Activated T-cell treated with anti-CD3 and anti-CD28 coated beads, Interleukin-2, amount 50 U/mL, for 72 hours (primary cell): ENCODE measurements around the gene RGMA. TPM values are rescaled to one million over a fixed set of nuclear protein-coding genes. Genes with fewer than 3 reads are reported as not detected.

Experiments
- ATAC-seq, 2 donors: fragments of 150-1000 bp; cut with Tn5 transposase; replicated peaks in 1 of 2; 2 replicates each; pipeline ENCODE4 v1.10.0; 2021; ENCODE audit warnings: moderate library complexity in 2 of 2, mild to moderate bottlenecking in 1 of 2
- DNase-seq, 2 donors: peaks; one replicate each; pipeline ENCODE4 v3.0.0; 2021 to 2022; ENCODE audit warnings: mixed read lengths in 1 of 2
- H3K27ac Mint-ChIP-seq: one replicate; pipeline ENCODE4 v1.8.0; 2022; ENCODE audit warnings: mild to moderate bottlenecking, moderate library complexity, mixed read lengths
- H3K27me3 Mint-ChIP-seq: one replicate; pipeline ENCODE4 v1.8.0; 2022; ENCODE audit warnings: low read depth, mixed read lengths
- H3K36me3 Mint-ChIP-seq, 2 donors: one replicate each; pipeline ENCODE4 v1.8.0; 2022; ENCODE audit warnings: mixed read lengths in 2 of 2, mild to moderate bottlenecking in 1 of 2; ENCODE audit not compliant: insufficient read depth in 2 of 2
- H3K4me1 Mint-ChIP-seq: one replicate; pipeline ENCODE4 v1.8.0; 2022; ENCODE audit warnings: low read depth, mixed read lengths
- H3K4me3 Mint-ChIP-seq, 2 donors: one replicate each; pipeline ENCODE4 v1.8.0; 2022; ENCODE audit warnings: mild to moderate bottlenecking in 2 of 2, mixed read lengths in 2 of 2, moderate library complexity in 2 of 2
- H3K9me3 Mint-ChIP-seq, 2 donors: one replicate each; pipeline ENCODE4 v1.8.0; 2022; ENCODE audit warnings: mixed read lengths in 2 of 2
- total RNA-seq, 2 donors: library from RNA; stranded (reverse); gene quantifications; one replicate each; pipeline ENCODE4 v1.2.3, GENCODE V29; 2022

RGMA gene, protein sequence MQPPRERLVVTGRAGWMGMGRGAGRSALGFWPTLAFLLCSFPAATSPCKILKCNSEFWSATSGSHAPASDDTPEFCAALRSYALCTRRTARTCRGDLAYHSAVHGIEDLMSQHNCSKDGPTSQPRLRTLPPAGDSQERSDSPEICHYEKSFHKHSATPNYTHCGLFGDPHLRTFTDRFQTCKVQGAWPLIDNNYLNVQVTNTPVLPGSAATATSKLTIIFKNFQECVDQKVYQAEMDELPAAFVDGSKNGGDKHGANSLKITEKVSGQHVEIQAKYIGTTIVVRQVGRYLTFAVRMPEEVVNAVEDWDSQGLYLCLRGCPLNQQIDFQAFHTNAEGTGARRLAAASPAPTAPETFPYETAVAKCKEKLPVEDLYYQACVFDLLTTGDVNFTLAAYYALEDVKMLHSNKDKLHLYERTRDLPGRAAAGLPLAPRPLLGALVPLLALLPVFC
- total RNA-seq: 1 to 10 TPM in 1 of 2 donors, under 1 TPM in 1; 0.53 to 1.7 TPM

DNA sequence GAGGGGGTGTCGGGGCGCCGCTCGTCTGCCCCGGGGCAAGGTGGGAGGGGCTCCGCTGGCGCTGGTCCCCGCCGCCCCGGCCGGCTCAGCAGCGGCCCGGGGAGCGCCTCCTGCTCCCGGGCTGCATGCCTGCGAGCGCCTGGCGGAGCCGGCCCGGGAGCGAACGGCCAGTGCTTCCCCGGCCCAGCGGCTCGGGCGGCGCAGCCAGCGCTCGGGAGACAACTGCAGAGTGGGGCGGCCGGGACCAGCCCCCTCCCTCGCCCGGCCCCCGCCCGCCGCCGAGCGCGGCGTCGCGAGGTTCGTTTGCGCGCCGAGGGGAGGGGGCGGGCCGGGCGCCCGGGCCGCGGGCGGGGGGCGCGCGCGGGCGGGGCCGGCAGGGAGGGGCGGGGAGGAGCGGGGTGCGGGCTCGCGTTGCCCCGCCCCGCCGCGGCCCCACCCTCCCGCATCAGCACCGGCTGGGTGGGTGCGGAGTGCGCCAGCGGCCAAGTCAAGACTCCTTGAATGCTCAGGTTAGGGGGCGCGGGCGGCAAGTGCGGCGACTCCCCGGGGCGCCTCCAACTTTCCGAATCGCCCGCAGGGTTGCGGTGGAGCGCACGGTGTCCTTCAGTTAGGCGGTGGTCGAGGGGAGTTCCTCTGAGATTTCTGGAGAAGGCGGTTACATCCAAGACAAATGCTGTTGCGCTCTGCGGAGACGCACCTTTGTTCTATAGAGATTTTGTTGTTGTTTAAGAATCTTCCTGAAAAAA lies at the start of gene RGMA:
Gene RGMA (minus strand): TSS at position 231 of the 746 bp plus-strand sequence. CDS start 279 bp downstream, outside the sequence.
- no peaks in the 10 kb centered on the region for H3K9me3 Mint-ChIP-seq

GRCh38 chr15:93136606-93137005 lies 47.6 kb upstream of the RGMA start:
- Mint-ChIP-seq H3K27me3 (no peaks in the 10 kb centered on the region), H3K36me3 (no peaks in the 10 kb centered on the region), H3K4me1 (peaks cover 4% of the 10 kb centered on the region), H3K27ac (no peak overlapping the region), H3K9me3 (no peaks in the 10 kb centered on the region), H3K4me3 (no peak overlapping the region)
- DNase-seq (no peak), ATAC-seq (no peak)

More for the DNA sequence above, at the start of gene RGMA:
- ATAC-seq (peak; percentile 32 to 52), DNase-seq (peak; percentile 4 to 27)
- Mint-ChIP-seq H3K27ac (no peak within 1 kb of the TSS), H3K27me3 (peaks cover 56% of the 10 kb centered on the region), H3K4me3 (peak within 1 kb of the TSS; percentile 88 to 98), H3K4me1 (peaks cover 7% of the 10 kb centered on the region), H3K36me3 (peaks cover 0 to 2% of the 10 kb centered on the region in 2 donors)

DNA sequence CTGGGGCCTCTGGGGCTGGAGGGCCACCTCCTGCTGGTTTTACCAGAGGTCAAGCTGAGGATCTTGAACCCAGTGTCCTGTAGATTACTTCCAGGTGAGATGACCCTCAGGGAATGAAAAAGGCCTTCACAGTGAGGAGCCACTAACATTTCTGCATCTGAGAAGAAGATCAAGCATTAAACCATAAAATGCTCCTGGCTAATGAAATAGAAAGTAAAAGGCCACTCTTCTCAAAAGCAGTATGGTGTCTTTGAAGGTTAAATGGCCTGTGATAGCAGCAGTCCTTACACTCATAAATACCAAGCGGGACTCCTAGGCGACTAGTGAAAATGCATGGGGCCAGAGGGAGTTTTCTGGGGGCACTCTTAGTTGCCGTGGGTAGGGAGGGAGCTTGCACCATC lies 47.0 kb upstream of the RGMA start:
- H3K9me3 Mint-ChIP-seq: no peaks in the 10 kb centered on the region
- no peaks in the 10 kb centered on the region for H3K36me3 Mint-ChIP-seq
- no peak overlapping the region for H3K27ac Mint-ChIP-seq
- H3K27me3 Mint-ChIP-seq: no peaks in the 10 kb centered on the region
- no peak for DNase-seq
- H3K4me3 Mint-ChIP-seq: no peak overlapping the region
- ATAC-seq: no peak
- no peaks in the 10 kb centered on the region for H3K4me1 Mint-ChIP-seq

GRCh38 chr15:93135459-93135858 lies 46.4 kb upstream of the RGMA start:
- no peak overlapping the region for H3K27ac Mint-ChIP-seq
- H3K4me3 Mint-ChIP-seq: no peak overlapping the region
- H3K27me3 Mint-ChIP-seq: no peaks in the 10 kb centered on the region
- no peaks in the 10 kb centered on the region for H3K36me3 Mint-ChIP-seq
- H3K9me3 Mint-ChIP-seq: no peaks in the 10 kb centered on the region
- H3K4me1 Mint-ChIP-seq: no peaks in the 10 kb centered on the region
- ATAC-seq (no peak), DNase-seq (no peak)

GRCh38 chr15:93131485-93132095 lies 42.6 kb upstream of the RGMA start:
- DNase-seq: no peak
- no peak for ATAC-seq
- no peaks in the 10 kb centered on the region for H3K4me1 Mint-ChIP-seq
- no peaks in the 10 kb centered on the region for H3K36me3 Mint-ChIP-seq
- no peak overlapping the region for H3K4me3 Mint-ChIP-seq
- no peak overlapping the region for H3K27ac Mint-ChIP-seq
- no peaks in the 10 kb centered on the region for H3K27me3 Mint-ChIP-seq
- no peaks in the 10 kb centered on the region for H3K9me3 Mint-ChIP-seq

GRCh38 chr15:93129702-93130488 lies 40.9 kb upstream of the RGMA start:
- H3K36me3 Mint-ChIP-seq: no peaks in the 10 kb centered on the region
- DNase-seq (no peak), ATAC-seq (no peak)
- H3K27ac Mint-ChIP-seq: no peak overlapping the region
- H3K9me3 Mint-ChIP-seq: no peaks in the 10 kb centered on the region
- H3K4me1 Mint-ChIP-seq: no peaks in the 10 kb centered on the region
- H3K27me3 Mint-ChIP-seq: no peaks in the 10 kb centered on the region
- H3K4me3 Mint-ChIP-seq: no peak overlapping the region

DNA sequence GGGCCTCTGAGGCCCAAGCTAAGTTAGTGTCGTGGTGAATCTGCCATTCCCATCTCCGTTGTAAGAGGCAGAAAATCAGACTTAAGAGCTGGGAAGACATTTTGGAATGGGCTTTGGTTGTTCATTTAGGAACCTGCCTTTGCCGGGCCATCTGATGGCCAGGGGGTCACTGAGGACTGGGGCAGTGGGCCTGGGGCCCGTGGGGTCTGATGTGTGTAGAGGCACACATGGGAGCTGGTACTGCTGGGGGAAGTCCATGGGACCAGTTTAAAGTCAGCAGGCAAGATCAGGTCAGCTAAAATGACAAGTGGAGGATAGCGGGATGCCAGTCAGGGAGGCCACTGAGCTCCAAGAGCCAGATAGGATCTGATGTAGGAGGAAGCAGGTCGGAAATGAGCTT lies 38.3 kb upstream of the RGMA start:
- Mint-ChIP-seq H3K4me3 (no peak overlapping the region), H3K27ac (no peak overlapping the region), H3K36me3 (no peaks in the 10 kb centered on the region), H3K4me1 (no peaks in the 10 kb centered on the region), H3K9me3 (no peaks in the 10 kb centered on the region), H3K27me3 (no peaks in the 10 kb centered on the region)
- DNase-seq (no peak), ATAC-seq (no peak)

- ATAC-seq: no peak
- no peak overlapping the region for H3K27ac Mint-ChIP-seq
- H3K27me3 Mint-ChIP-seq: no peaks in the 10 kb centered on the region
- H3K36me3 Mint-ChIP-seq: no peaks in the 10 kb centered on the region
- no peak for DNase-seq
- no peaks in the 10 kb centered on the region for H3K4me1 Mint-ChIP-seq
- no peaks in the 10 kb centered on the region for H3K9me3 Mint-ChIP-seq
- H3K4me3 Mint-ChIP-seq: no peak overlapping the region
Measured at GRCh38 chr15:93126599-93126998, 37.6 kb upstream of the RGMA start.

DNA sequence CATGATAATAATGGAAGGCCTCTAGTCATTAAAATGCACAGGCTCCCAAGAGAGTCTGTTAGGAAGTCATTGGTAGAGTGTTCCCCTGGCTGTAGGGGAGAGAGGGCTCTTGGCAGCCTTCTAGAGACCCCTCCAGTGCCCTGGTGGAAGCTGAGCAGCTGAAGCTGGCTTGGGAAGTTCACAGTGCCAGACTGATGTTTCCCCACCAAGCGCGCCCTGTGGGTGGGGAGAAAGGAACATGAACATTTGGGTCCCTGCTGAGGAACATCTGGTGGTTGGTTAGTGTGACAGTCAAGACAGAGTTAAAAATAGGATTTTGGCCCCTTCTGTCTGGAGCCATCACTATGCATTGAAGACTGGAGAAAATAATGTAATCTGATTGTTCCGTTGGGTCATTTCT lies 37.1 kb upstream of the RGMA start:
- Mint-ChIP-seq H3K4me3 (no peak overlapping the region), H3K27me3 (no peaks in the 10 kb centered on the region), H3K36me3 (no peaks in the 10 kb centered on the region), H3K9me3 (no peaks in the 10 kb centered on the region), H3K27ac (no peak overlapping the region), H3K4me1 (no peaks in the 10 kb centered on the region)
- DNase-seq: no peak
- no peak for ATAC-seq

- Mint-ChIP-seq H3K36me3 (no peaks in the 10 kb centered on the region), H3K27ac (no peak overlapping the region), H3K9me3 (no peaks in the 10 kb centered on the region), H3K27me3 (no peaks in the 10 kb centered on the region), H3K4me3 (no peak overlapping the region), H3K4me1 (peaks cover 2% of the 10 kb centered on the region)
- DNase-seq (no peak), ATAC-seq (no peak)
Measured at GRCh38 chr15:93124126-93124525, 35.1 kb upstream of the RGMA start.

GRCh38 chr15:93121973-93122910 lies 33.2 kb upstream of the RGMA start:
- peaks cover 3% of the 10 kb centered on the region for H3K27me3 Mint-ChIP-seq
- H3K4me1 Mint-ChIP-seq: peaks cover 7% of the 10 kb centered on the region
- H3K27ac Mint-ChIP-seq: no peak overlapping the region
- H3K9me3 Mint-ChIP-seq: no peaks in the 10 kb centered on the region
- H3K4me3 Mint-ChIP-seq: no peak overlapping the region
- ATAC-seq: no peak
- H3K36me3 Mint-ChIP-seq: no peaks in the 10 kb centered on the region
- DNase-seq: no peak

DNA sequence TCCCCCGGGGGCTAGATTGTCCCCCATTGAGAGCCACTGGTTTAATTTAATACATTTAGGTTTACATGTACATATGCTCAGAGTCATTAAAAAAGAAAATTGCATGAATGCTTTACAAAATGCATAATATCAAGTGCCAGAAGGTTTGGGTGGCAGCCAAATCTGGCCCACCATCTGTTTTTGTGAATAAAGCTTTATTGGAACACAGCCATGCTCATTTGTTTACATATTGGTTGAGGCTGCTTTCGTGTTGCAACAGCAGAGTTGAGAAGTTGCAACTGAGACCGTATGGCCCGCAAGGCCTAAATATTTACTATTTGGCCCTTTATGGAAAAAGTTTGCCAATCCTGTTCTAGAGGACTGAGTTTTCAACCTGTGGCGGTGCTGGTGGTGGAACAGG lies 32.1 kb upstream of the RGMA start:
- no peak for ATAC-seq
- Mint-ChIP-seq H3K36me3 (no peaks in the 10 kb centered on the region), H3K4me1 (peaks cover 7% of the 10 kb centered on the region), H3K27me3 (peaks cover 10% of the 10 kb centered on the region), H3K27ac (no peak overlapping the region), H3K4me3 (no peak overlapping the region), H3K9me3 (no peaks in the 10 kb centered on the region)
- no peak for DNase-seq
